Measurements from ENCODE around the gene SLC25A33.
"Not testable (repeated sequence)": the region's sequence is repeated elsewhere in the genome, so short reads cannot be mapped to it uniquely, and the experiment has no call there.

The SLC25A33 gene

DNA sequence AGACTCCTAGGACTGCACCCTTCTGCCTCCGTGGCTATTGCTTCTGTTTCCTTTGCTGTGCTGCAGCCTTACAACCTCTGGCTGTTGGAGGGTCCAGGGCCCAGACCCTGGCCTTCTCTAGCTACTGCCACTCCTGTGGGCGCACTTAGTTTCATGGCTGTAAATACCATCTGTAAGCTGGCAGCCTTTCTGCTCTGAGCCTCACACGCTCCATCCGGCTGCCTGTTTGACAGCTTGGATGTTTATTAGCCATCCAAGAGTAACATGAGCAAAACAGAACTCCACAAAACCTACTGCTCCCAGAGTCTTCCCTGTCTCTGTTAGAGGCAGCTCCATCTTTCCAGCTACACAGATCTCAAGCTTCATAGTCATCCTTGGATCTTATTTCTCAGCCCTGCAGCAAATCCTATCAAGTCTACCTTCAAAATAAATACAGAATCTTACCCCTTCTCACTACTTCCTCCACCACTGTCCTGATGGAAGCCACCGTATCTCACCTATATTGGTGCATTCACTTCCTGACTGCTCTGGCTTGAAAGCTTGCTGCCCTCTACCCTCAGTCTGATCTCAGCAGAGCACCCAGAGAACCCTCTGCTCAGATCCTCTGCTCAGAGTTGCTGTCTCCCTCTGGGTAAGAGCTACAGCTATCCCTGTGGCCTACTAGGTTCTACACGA, 19.1 kb downstream of the SLC25A33 start:
- Histone ChIP-seq H3K27ac (no peak overlapping the region), H3K4me1 (ENCODE audit: control insufficient read depth in 1 of 2, insufficient read depth in 1 of 2, low read depth in 1 of 2, low read length in 1 of 2) (peaks cover 10 to 28% of the 10 kb centered on the region in 2 experiments), H3K9me3 (no peaks in the 10 kb centered on the region), H3K36me3 (no peaks in the 10 kb centered on the region), H3K4me3 (ENCODE audit: low read depth in 1 of 2, low read length in 1 of 2) (no peak overlapping the region), H3K27me3 (no peaks in the 10 kb centered on the region)
- TF ChIP-seq, protein P1, sequence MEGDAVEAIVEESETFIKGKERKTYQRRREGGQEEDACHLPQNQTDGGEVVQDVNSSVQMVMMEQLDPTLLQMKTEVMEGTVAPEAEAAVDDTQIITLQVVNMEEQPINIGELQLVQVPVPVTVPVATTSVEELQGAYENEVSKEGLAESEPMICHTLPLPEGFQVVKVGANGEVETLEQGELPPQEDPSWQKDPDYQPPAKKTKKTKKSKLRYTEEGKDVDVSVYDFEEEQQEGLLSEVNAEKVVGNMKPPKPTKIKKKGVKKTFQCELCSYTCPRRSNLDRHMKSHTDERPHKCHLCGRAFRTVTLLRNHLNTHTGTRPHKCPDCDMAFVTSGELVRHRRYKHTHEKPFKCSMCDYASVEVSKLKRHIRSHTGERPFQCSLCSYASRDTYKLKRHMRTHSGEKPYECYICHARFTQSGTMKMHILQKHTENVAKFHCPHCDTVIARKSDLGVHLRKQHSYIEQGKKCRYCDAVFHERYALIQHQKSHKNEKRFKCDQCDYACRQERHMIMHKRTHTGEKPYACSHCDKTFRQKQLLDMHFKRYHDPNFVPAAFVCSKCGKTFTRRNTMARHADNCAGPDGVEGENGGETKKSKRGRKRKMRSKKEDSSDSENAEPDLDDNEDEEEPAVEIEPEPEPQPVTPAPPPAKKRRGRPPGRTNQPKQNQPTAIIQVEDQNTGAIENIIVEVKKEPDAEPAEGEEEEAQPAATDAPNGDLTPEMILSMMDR (IDR thresholded peaks at IDR 0.05), result no peak

DNA sequence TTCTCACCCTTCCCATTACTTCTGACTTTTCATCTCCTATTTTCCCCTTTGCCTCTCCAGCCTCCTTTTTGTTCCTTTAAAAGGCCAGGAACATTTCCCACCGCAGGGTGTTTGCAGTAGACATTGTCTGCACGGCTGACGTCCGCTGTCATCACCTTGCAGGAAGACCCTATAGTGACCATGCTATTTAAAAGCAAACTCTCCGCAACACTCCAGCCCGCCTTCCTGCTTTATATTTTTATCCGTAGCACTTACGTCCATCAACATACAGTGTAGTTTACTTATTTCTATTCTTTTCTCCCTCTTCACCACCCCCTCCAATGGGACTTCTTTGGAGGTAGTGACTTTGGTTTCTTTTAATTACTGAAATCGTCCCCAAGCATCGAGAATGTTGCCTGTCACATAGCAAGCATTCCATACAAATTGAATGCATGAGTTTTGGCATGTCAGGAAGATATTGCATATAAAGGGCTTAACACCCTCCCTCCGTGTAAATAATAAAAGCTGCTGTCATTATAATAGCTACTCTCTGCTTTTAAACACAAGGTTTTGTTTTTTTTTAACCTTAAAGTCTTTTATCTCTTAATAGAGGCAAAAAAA, 19.8 kb downstream of the SLC25A33 start:
- Histone ChIP-seq H3K36me3 (no peaks in the 10 kb centered on the region), H3K4me1 (ENCODE audit: control insufficient read depth in 1 of 2, insufficient read depth in 1 of 2, low read depth in 1 of 2, low read length in 1 of 2) (peaks cover 10 to 28% of the 10 kb centered on the region in 2 experiments), H3K9me3 (no peaks in the 10 kb centered on the region), H3K4me3 (ENCODE audit: low read depth in 1 of 2, low read length in 1 of 2) (no peak overlapping the region), H3K27ac (no peak overlapping the region), H3K27me3 (no peaks in the 10 kb centered on the region)
- TF ChIP-seq, protein P1 (IDR thresholded peaks at IDR 0.05), result no peak

DNA sequence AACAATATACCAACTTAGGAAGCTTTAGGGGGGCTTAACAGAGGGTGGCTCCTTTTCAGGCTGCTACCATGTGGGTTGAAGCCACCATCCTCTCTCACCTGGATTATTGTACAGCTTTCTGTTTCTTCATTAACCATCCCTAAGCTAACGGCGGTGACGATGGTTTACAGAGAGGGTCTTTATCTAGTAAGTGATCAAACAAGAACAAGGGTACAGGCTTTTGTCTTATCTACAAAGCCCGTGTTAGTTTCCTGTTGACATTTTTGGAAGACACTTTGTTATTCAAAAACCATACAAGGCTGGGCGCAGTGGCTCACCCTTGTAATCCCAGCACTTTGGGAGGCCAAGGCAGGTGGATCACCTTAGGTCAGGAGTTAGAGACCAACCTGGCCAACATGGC, 20.4 kb downstream of the SLC25A33 start:
- no peak overlapping the region for H3K4me3 ChIP-seq (ENCODE audit: low read depth in 1 of 2, low read length in 1 of 2)
- TF ChIP-seq, protein P1 (IDR thresholded peaks at IDR 0.05), result no peak
- H3K9me3 ChIP-seq, result no peaks in the 10 kb centered on the region
- no peaks in the 10 kb centered on the region for H3K36me3 ChIP-seq
- H3K27me3 ChIP-seq, result no peaks in the 10 kb centered on the region
- no peak overlapping the region for H3K27ac ChIP-seq
- peaks cover 10 to 29% of the 10 kb centered on the region in 2 experiments for H3K4me1 ChIP-seq (ENCODE audit: control insufficient read depth in 1 of 2, insufficient read depth in 1 of 2, low read depth in 1 of 2, low read length in 1 of 2)

DNA sequence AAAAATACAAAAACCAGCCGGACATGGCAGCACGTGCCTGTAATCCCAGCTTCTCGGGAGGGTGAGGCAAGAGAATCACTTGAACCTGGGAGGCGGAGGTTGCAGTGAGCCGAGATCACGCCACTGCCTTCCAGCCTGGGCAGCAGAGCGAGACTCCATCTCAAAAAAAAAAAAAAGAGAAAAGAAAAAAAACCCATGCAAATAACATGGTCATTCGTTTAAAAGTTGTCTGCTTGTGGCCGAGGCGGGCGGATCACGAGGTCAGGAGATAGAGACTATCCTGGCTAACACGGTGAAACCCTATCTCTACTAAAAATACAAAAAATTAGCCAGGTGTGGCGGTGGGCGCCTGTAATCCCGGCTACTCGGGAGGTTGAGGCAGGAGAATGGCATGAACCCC, 20.8 kb downstream of the SLC25A33 start:
- H3K9me3 ChIP-seq; H3K4me3 ChIP-seq (ENCODE audit: low read depth in 1 of 2, low read length in 1 of 2); H3K27me3 ChIP-seq; H3K27ac ChIP-seq; H3K36me3 ChIP-seq: not testable (repeated sequence)
- H3K4me1 ChIP-seq (ENCODE audit: control insufficient read depth in 1 of 2, insufficient read depth in 1 of 2, low read depth in 1 of 2, low read length in 1 of 2), result peaks cover 10 to 33% of the 10 kb centered on the region in 2 experiments

DNA sequence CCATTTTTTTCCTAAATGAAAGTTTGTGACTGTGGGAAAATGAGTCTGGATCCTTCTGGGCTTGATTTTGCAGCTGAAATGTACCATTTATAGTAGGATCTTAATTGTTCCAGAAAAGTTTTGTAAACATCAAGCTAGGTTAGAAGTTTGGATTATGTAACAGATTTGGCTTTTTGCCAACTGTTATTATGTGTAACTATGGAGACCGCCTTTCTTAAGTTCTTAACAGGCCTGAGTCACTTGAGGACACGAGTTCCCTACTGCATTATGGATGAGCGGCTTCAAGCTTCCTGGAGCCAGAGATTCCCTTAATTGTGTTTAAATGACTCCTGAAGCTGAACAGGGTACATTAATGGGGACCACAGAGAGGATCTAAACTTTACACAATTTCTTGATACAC, 22.2 kb downstream of the SLC25A33 start:
- H3K4me3 ChIP-seq (ENCODE audit: low read depth in 1 of 2, low read length in 1 of 2), result no peak overlapping the region
- H3K27me3 ChIP-seq, result no peaks in the 10 kb centered on the region
- no peak overlapping the region for H3K27ac ChIP-seq
- no peaks in the 10 kb centered on the region for H3K9me3 ChIP-seq
- TF ChIP-seq, protein P1 (IDR thresholded peaks at IDR 0.05), result no peak
- peaks cover 3 to 21% of the 10 kb centered on the region in 2 experiments for H3K4me1 ChIP-seq (ENCODE audit: control insufficient read depth in 1 of 2, insufficient read depth in 1 of 2, low read depth in 1 of 2, low read length in 1 of 2)
- H3K36me3 ChIP-seq, result no peaks in the 10 kb centered on the region

DNA sequence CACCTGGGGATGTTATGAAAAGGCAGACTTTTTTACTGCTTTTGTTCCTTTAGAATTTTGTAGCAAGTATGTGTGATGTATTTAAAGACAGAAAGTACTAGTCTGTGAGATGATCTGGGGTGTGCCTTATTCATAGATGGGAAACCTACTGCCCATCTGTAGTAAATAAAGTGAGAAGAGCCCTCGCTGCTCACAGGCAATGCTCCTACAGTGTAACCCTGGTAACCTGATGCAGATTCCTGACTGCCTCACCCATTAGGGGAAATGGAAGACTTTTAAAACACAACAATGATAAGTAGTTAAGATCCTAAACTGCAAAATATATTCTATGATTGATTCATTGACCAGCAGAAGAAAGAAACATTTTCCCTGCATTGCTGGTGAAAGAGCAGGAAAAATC, 30.0 kb downstream of the SLC25A33 start:
- no peak overlapping the region for H3K27ac ChIP-seq
- H3K9me3 ChIP-seq, result no peaks in the 10 kb centered on the region
- H3K4me1 ChIP-seq (ENCODE audit: control insufficient read depth in 1 of 2, insufficient read depth in 1 of 2, low read depth in 1 of 2, low read length in 1 of 2), result peaks cover 0 to 4% of the 10 kb centered on the region in 2 experiments
- H3K4me3 ChIP-seq (ENCODE audit: low read depth in 1 of 2, low read length in 1 of 2), result no peak overlapping the region
- no peaks in the 10 kb centered on the region for H3K36me3 ChIP-seq
- TF ChIP-seq, protein P1 (IDR thresholded peaks at IDR 0.05), result no peak
- H3K27me3 ChIP-seq, result no peaks in the 10 kb centered on the region

DNA sequence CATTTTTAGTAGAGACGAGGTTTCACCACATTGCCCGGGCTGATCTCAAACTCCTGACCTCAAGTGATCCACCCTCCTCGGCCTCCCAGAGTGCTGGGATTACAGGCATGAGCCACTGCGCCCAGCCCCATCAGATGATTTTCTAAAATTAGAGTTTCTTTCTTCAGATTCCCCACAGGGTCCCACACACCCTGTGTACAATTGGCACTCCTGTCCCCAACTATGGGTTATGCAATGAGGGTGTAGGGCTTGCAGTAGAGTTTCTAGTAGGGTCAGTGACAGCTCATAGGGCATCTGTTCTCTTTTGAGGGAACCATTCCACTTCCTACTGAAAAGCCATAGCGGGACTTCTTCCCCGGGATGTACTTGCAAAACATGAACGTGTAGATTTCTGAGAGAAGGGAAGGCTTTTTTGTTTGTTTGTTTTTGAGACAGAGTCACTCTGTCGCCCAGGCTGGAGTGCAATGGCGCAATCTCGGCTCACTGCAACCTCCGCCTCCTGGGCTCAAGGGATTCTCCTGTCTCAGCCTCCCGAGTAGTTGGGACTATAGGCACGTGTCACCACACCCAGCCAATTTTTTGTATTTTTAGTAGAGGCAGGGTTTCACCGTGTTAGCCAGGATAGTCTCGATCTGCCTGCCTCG, 31.7 kb downstream of the SLC25A33 start:
- not testable (repeated sequence) for H3K9me3 ChIP-seq; H3K36me3 ChIP-seq; H3K4me3 ChIP-seq (ENCODE audit: low read depth in 1 of 2, low read length in 1 of 2); H3K27me3 ChIP-seq; H3K4me1 ChIP-seq (ENCODE audit: control insufficient read depth in 1 of 2, insufficient read depth in 1 of 2, low read depth in 1 of 2, low read length in 1 of 2); H3K27ac ChIP-seq
